Measurements from ENCODE around the gene NRN1. TPM values are rescaled to one million over a fixed set of nuclear protein-coding genes. Genes with fewer than 3 reads are reported as not detected.
"Not testable (repeated sequence)": the region's sequence is repeated elsewhere in the genome, so short reads cannot be mapped to it uniquely, and the experiment has no call there.

The NRN1 gene
- total and polyA plus RNA-seq, 10 of the 15 experiments (the other 5 are each of a cell fraction or from before 2014, with no cell fraction given) = 0.13 to 22.6 (median 0.23) TPM; not detected in 1

GRCh38 chr6:6024220-6024619 lies 17.5 kb upstream of the NRN1 start:
- CTCF ChIA-PET = no interaction called here
- no peaks in the 10 kb centered on the region for H4K20me1 ChIP-seq (ENCODE audit: control insufficient read depth, insufficient read depth)
- no peak for ATAC-seq
- SMC1A ChIA-PET (ENCODE audit: uncharacterized antibody, unreplicated experiment) = no interaction called here
- RAD21 ChIA-PET (ENCODE audit: unreplicated experiment) = no interaction called here
- no peak for FAIRE-seq
- H3K9me3 ChIP-seq (replicated peaks; ENCODE audit: control insufficient read depth, insufficient read depth, low read length) = no peaks in the 10 kb centered on the region
- H3K4me3 ChIP-seq = no peak overlapping the region
- H3K4me1 ChIP-seq (ENCODE audit: control insufficient read depth, insufficient read depth, low read length) = no peaks in the 10 kb centered on the region
- BruUV-seq (replicated peaks) = no TSS peak
- POLR2A ChIA-PET = interaction anchor here (0.6 kb wide), 1 partner anchor 344 kb away, joined by 3 read pairs; no protein-coding TSS in a partner anchor
- DNase-seq (ENCODE audit: low read depth, low spot score) = no peak
- TF ChIP-seq SREBF1 (IDR thresholded peaks at IDR 0.05; ENCODE audit: low read length) (no peak), ASH2L (IDR thresholded peaks at IDR 0.05; ENCODE audit: borderline replicate concordance, low read depth) (no peak), MYC (IDR thresholded peaks at IDR 0.05; ENCODE audit: insufficient read depth, insufficient read length, insufficient replicate concordance, low read length, severe bottlenecking) (no peak), KAT2A (conservative IDR thresholded peaks at IDR 0.05; ENCODE audit: control insufficient read depth, low read depth, low read length) (no peak), ZNF207 (IDR thresholded peaks at IDR 0.05; ENCODE audit: borderline replicate concordance) (no peak), STAT1 (conservative IDR thresholded peaks at IDR 0.05) (no peak), RBBP5 (conservative IDR thresholded peaks at IDR 0.05) (no peak), ZNF24 (IDR thresholded peaks at IDR 0.05) (no peak), POU2F2 (IDR thresholded peaks at IDR 0.05; ENCODE audit: borderline replicate concordance, low read depth, low read length) (no peak), ZBTB11 (CRISPR knock-in tag; IDR thresholded peaks at IDR 0.05) (no peak)
- intact Hi-C loops (cut with micrococcal nuclease; ENCODE audit: unreplicated experiment) (no loop called here), in situ Hi-C loops (cut with MboI) (no loop called here)
- H3K4me2 ChIP-seq (ENCODE audit: control insufficient read depth, insufficient read depth) = no peak overlapping the region
- no peaks in the 10 kb centered on the region for H3K36me3 ChIP-seq (ENCODE audit: control insufficient read depth in 2 of 2, insufficient read depth in 2 of 2, low read length in 1 of 2)
- no peaks in the 10 kb centered on the region for H3K79me2 ChIP-seq (ENCODE audit: control insufficient read depth, insufficient read depth, low read length)
- peaks cover 0 to 2% of the 10 kb centered on the region in 2 experiments for H3K27me3 ChIP-seq (replicated peaks in 1 of 2; ENCODE audit: control insufficient read depth in 2 of 2, insufficient read depth in 2 of 2, low read length in 1 of 2)
- no peak overlapping the region for H2AFZ ChIP-seq (ENCODE audit: control insufficient read depth, low read depth, low read length)
- H3K9ac ChIP-seq (ENCODE audit: control insufficient read depth, insufficient read depth, low read length) = no peak overlapping the region
- no peak overlapping the region for H3K27ac ChIP-seq (ENCODE audit: control insufficient read depth, insufficient read depth)
- WGBS (ENCODE audit: insufficient coverage, insufficient replicate concordance, low lambda C conversion rate, missing lambda C conversion rate) = 26% methylated on average over 5 of the region's 5 CpGs

GRCh38 chr6:6022841-6023240 lies 16.1 kb upstream of the NRN1 start:
- H3K4me3 ChIP-seq; BruUV-seq (replicated peaks); H3K27ac ChIP-seq (ENCODE audit: control insufficient read depth, insufficient read depth); H3K4me1 ChIP-seq (ENCODE audit: control insufficient read depth, insufficient read depth, low read length); H3K36me3 ChIP-seq (ENCODE audit: control insufficient read depth in 2 of 2, insufficient read depth in 2 of 2, low read length in 1 of 2); in situ Hi-C loops (cut with MboI); CTCF ChIA-PET; RAD21 ChIA-PET (ENCODE audit: unreplicated experiment); POLR2A ChIA-PET; DNase-seq (ENCODE audit: low read depth, low spot score); H3K79me2 ChIP-seq (ENCODE audit: control insufficient read depth, insufficient read depth, low read length); H2AFZ ChIP-seq (ENCODE audit: control insufficient read depth, low read depth, low read length); FAIRE-seq; SMC1A ChIA-PET (ENCODE audit: uncharacterized antibody, unreplicated experiment); H4K20me1 ChIP-seq (ENCODE audit: control insufficient read depth, insufficient read depth); H3K27me3 ChIP-seq (replicated peaks in 1 of 2; ENCODE audit: control insufficient read depth in 2 of 2, insufficient read depth in 2 of 2, low read length in 1 of 2); ATAC-seq; intact Hi-C loops (cut with micrococcal nuclease; ENCODE audit: unreplicated experiment); H3K4me2 ChIP-seq (ENCODE audit: control insufficient read depth, insufficient read depth); H3K9me3 ChIP-seq (replicated peaks; ENCODE audit: control insufficient read depth, insufficient read depth, low read length); H3K9ac ChIP-seq (ENCODE audit: control insufficient read depth, insufficient read depth, low read length): not testable (repeated sequence)
- WGBS (ENCODE audit: insufficient coverage, insufficient replicate concordance, low lambda C conversion rate, missing lambda C conversion rate) = 0% methylated on average over 2 of the region's 2 CpGs
